GDM1 (cell line): Measurements from ENCODE around the gene OR3A3.
"Not testable (repeated sequence)": the region's sequence is repeated elsewhere in the genome, so short reads cannot be mapped to it uniquely, and the experiment has no call there.

ENCODE experiments used
- DNase-seq: peaks from one replicate; lab custom pipeline; 2025; lab: John Stamatoyannopoulos, UW

The OR3A3 gene

GRCh38 chr17:3411070-3411469 lies at the start of gene OR3A3:
Gene OR3A3, plus strand, starts transcription at chr17:3411370.
- no peak for DNase-seq

GRCh38 chr17:3371167-3371566 lies 40.0 kb upstream of the OR3A3 start:
- not testable (repeated sequence) for DNase-seq

- no peak for DNase-seq
Measured at GRCh38 chr17:3378321-3378720, 32.8 kb upstream of the OR3A3 start.

- no peak for DNase-seq
Measured at GRCh38 chr17:3381957-3382356, 29.2 kb upstream of the OR3A3 start.

- no peak for DNase-seq
Measured at GRCh38 chr17:3385869-3386816, 25.0 kb upstream of the OR3A3 start, which contains the start of gene OR3A2. Gene OR3A2, minus strand, starts transcription at chr17:3386308.

GRCh38 chr17:3389791-3390190 lies 21.4 kb upstream of the OR3A3 start:
- DNase-seq = no peak

GRCh38 chr17:3397801-3398200 lies 13.4 kb upstream of the OR3A3 start:
- DNase-seq = not testable (repeated sequence)

- no peak for DNase-seq
Measured at GRCh38 chr17:3398310-3398709, 12.9 kb upstream of the OR3A3 start, which contains the start of gene OR1E1. Gene OR1E1, minus strand, starts transcription at chr17:3398410. Its CDS starts 0 bp downstream, at chr17:3398410.

GRCh38 chr17:3400055-3400454 lies 11.1 kb upstream of the OR3A3 start:
- no peak for DNase-seq

GRCh38 chr17:3401786-3402185 lies 9.4 kb upstream of the OR3A3 start:
- no peak for DNase-seq

GRCh38 chr17:3403856-3404255 lies 7.3 kb upstream of the OR3A3 start:
- not testable (repeated sequence) for DNase-seq

- DNase-seq = not testable (repeated sequence)
Measured at GRCh38 chr17:3412216-3412615, 1.0 kb downstream of the OR3A3 start.

- DNase-seq = no peak
Measured at GRCh38 chr17:3415610-3416009, 4.4 kb downstream of the OR3A3 start.

GRCh38 chr17:3418222-3418621 lies 7.1 kb downstream of the OR3A3 start:
- DNase-seq = no peak

GRCh38 chr17:3433215-3433614 lies 22.0 kb downstream of the OR3A3 start:
- DNase-seq = peak; percentile 81

- no peak for DNase-seq
Measured at GRCh38 chr17:3433741-3434140, 22.6 kb downstream of the OR3A3 start, which contains the start of gene OR1E2. Gene OR1E2, minus strand, starts transcription at chr17:3433841. Its CDS starts 0 bp downstream, at chr17:3433841.

- no peak for DNase-seq
Measured at GRCh38 chr17:3438368-3438767, 27.2 kb downstream of the OR3A3 start.

- DNase-seq = no peak
Measured at GRCh38 chr17:3440451-3440850, 29.3 kb downstream of the OR3A3 start.

- DNase-seq = peak; percentile 26
Measured at GRCh38 chr17:3447625-3448024, 36.5 kb downstream of the OR3A3 start.

- no peak for DNase-seq
Measured at GRCh38 chr17:3448059-3448665, 37.0 kb downstream of the OR3A3 start.

GRCh38 chr17:3466355-3466754 lies 55.2 kb downstream of the OR3A3 start:
- not testable (repeated sequence) for DNase-seq

GRCh38 chr17:3469529-3469928 lies 58.4 kb downstream of the OR3A3 start:
- no peak for DNase-seq

GRCh38 chr17:3471599-3471998 lies 60.4 kb downstream of the OR3A3 start, which contains the start of gene SPATA22:
Gene SPATA22, minus strand, starts transcription at chr17:3471819. Its CDS starts 2,494 bp downstream, at chr17:3469325.
- no peak for DNase-seq
